HepG2 (cell line): ENCODE data around the gene IFT22. TPM values are rescaled to one million over a fixed set of nuclear protein-coding genes. Genes with fewer than 3 reads are reported as not detected.

Experiments used
- ATAC-seq: fragments of 200-7000 bp; cut with Tn5 transposase; 3 replicates; pipeline ENCODE4 v1.9.1; 2020; ENCODE audit warnings: mild to moderate bottlenecking, moderate library complexity
- BruUV-seq: library from RNA; stranded (reverse); fragments of 400-500 nt; replicated peaks from 2 replicates; lab custom pipeline; 2021; lab: Mats Ljungman, UMichigan
- CTCF ChIA-PET: fragments of 300-600 bp; formaldehyde crosslinking; extraction: SDS; loops from one replicate; lab custom pipeline; 2021; ENCODE audit warnings: low total read pairs, inconsistent platforms, low intra/inter-chr PET ratio; lab: Yijun Ruan, JAX
- POLR2A ChIA-PET: fragments of 350-600 bp; sonication (Branson Sonifier 250); formaldehyde crosslinking; loops from one replicate; lab custom pipeline; 2020; ENCODE audit warnings: antibody characterized with exemption, inconsistent platforms; lab: Yijun Ruan, JAX
- DNase-seq: peaks from one replicate; pipeline ENCODE4 v3.0.0-alpha.2; 2015; ENCODE audit warnings: low spot score
- FAIRE-seq: peaks from 3 replicates; lab custom pipeline; 2011; peaks lifted over from hg19 to GRCh38; lab: Jason Lieb, UNC
- H2AFZ ChIP-seq: one replicate; pipeline ENCODE4 v1.6.1; 2011; ENCODE audit warnings: low read length, inconsistent platforms
- H3K27ac ChIP-seq: fragments of 300-600 bp; 3 replicates; pipeline ENCODE4 v1.8.0; 2011; ENCODE audit warnings: mixed run types, mild to moderate bottlenecking, mixed read lengths, low read length, inconsistent platforms; ENCODE audit not compliant: insufficient read depth; ENCODE audit errors: extremely low read length
- H3K27me3 ChIP-seq, 2 experiments: fragments of 200-600 bp in 1 of 2; 2 replicates in 1 of 2; 3 replicates in 1 of 2; pipeline versions ENCODE4 v1.6.0 to v1.8.0; 2011; ENCODE audit warnings: low read length in 2 of 2, mild to moderate bottlenecking in 2 of 2, moderate library complexity in 2 of 2, inconsistent platforms in 1 of 2; ENCODE audit not compliant: insufficient read depth in 2 of 2, control insufficient read depth in 1 of 2
- H3K36me3 ChIP-seq, 2 experiments: fragments of 200-600 bp in 1 of 2; replicated peaks in 1 of 2; 2 replicates in 1 of 2; 3 replicates in 1 of 2; pipeline versions ENCODE4 v1.5.1 to v1.8.0; 2011; ENCODE audit warnings: low read length in 2 of 2, inconsistent platforms in 1 of 2; ENCODE audit not compliant: insufficient read depth in 2 of 2, control insufficient read depth in 1 of 2
- H3K4me1 ChIP-seq: 2 replicates; pipeline ENCODE4 v1.5.1; 2012; ENCODE audit warnings: low read length, inconsistent platforms; ENCODE audit not compliant: insufficient read depth
- H3K4me2 ChIP-seq: 2 replicates; pipeline ENCODE4 v1.6.0; 2011; ENCODE audit warnings: low read depth, low read length, inconsistent platforms
- H3K4me3 ChIP-seq, 3 experiments: fragments of 200-600 bp in 1 of 3; sonication (generic), shearing (Covaris generic) in 1 of 3; replicated peaks in 1 of 3; 2 replicates each; pipeline ENCODE4 v1.5.1; 2011 to 2016; ENCODE audit warnings: low read length in 3 of 3, inconsistent platforms in 2 of 3, low read depth in 2 of 3, mild to moderate bottlenecking in 2 of 3, control low read depth in 1 of 3, mixed read lengths in 1 of 3; ENCODE audit not compliant: insufficient read depth in 1 of 3
- H3K79me2 ChIP-seq: one replicate; pipeline ENCODE4 v1.6.1; 2011; ENCODE audit warnings: low read length, inconsistent platforms; ENCODE audit not compliant: insufficient read depth
- H3K9ac ChIP-seq: 2 replicates; pipeline ENCODE4 v1.6.0; 2011; ENCODE audit warnings: mild to moderate bottlenecking, low read depth, low read length, inconsistent platforms; ENCODE audit not compliant: insufficient read depth
- H3K9me3 ChIP-seq: 2 replicates; pipeline ENCODE4 v1.5.1; 2012; ENCODE audit warnings: mild to moderate bottlenecking, low read length
- H4K20me1 ChIP-seq: 2 replicates; pipeline ENCODE4 v1.6.0; 2011; ENCODE audit warnings: inconsistent platforms, mild to moderate bottlenecking, low read length, moderate library complexity; ENCODE audit not compliant: insufficient read depth
- ASH2L ChIP-seq: fragments of 300-600, 200-600 bp; sonication (generic); IDR thresholded peaks from 2 replicates; pipeline ENCODE4 v1.7.0; 2017; ENCODE audit warnings: low read depth, mild to moderate bottlenecking, moderate library complexity, mixed read lengths, low read length; ENCODE audit not compliant: insufficient read length
- BATF2 ChIP-seq: sonication (generic); formaldehyde crosslinking; IDR thresholded peaks from 2 replicates; pipeline ENCODE4 v1.8.0; 2022; ENCODE audit warnings: mild to moderate bottlenecking, missing genetic modification reagents, moderate library complexity
- BHLHE40 ChIP-seq: IDR thresholded peaks from 2 replicates; pipeline ENCODE4 v1.6.1; 2011; ENCODE audit warnings: low read length, improper control_type of control experiment
- HMG20A ChIP-seq: IDR thresholded peaks from 2 replicates; pipeline ENCODE4 v1.6.1; 2016; ENCODE audit warnings: borderline replicate concordance
- IKZF4 ChIP-seq: sonication (generic); formaldehyde crosslinking; IDR thresholded peaks from 2 replicates; pipeline ENCODE4 v1.5.1; 2020; ENCODE audit warnings: borderline replicate concordance, mild to moderate bottlenecking, low read depth, missing genetic modification reagents; ENCODE audit errors: not compliant biosample characterization
- JUND ChIP-seq: sonication (generic); formaldehyde crosslinking; IDR thresholded peaks from 2 replicates; pipeline ENCODE4 v1.8.0; 2022; ENCODE audit warnings: mild to moderate bottlenecking, missing genetic modification reagents
- NAIF1 ChIP-seq: sonication (generic); formaldehyde crosslinking; IDR thresholded peaks from 2 replicates; pipeline ENCODE4 v1.5.0; 2020; ENCODE audit warnings: mild to moderate bottlenecking, missing genetic modification reagents, borderline replicate concordance
- ZC3H13 ChIP-seq: sonication (generic); formaldehyde crosslinking; IDR thresholded peaks from 2 replicates; pipeline ENCODE4 v1.8.1; 2023; ENCODE audit warnings: mild to moderate bottlenecking, missing genetic modification reagents, moderate library complexity
- ZFP36L2 ChIP-seq: sonication (generic); formaldehyde crosslinking; IDR thresholded peaks from 2 replicates; pipeline ENCODE4 v1.4.0; 2020; ENCODE audit warnings: missing genetic modification reagents
- ZNF10 ChIP-seq: sonication (generic); formaldehyde crosslinking; IDR thresholded peaks from 2 replicates; pipeline ENCODE4 v1.4.0; 2020; ENCODE audit warnings: mild to moderate bottlenecking, low read depth, missing genetic modification reagents, borderline replicate concordance
- ZNF160 ChIP-seq: sonication (generic); formaldehyde crosslinking; IDR thresholded peaks from 2 replicates; pipeline ENCODE4 v1.8.0; 2022; ENCODE audit warnings: mild to moderate bottlenecking, inconsistent platforms, missing genetic modification reagents
- WGBS: methylation state at CpG from one replicate; pipeline ENCODE4 v1.1.6; 2017; ENCODE audit warnings: low lambda C conversion rate; 5-methylcytosine and 5-hydroxymethylcytosine counted together
- in situ Hi-C: cut with HindIII; loops from 2 replicates; pipeline ENCODE4 v1.10.0; 2017; ENCODE audit warnings: low pct_unique_long_range_greater_than_20kb; ENCODE audit not compliant: extremely low pct_ligation_motif_present
- intact Hi-C: fragments of 100-400 bp; cut with micrococcal nuclease; formaldehyde crosslinking; loops from one replicate; pipeline ENCODE4 v1.10.0; 2022; ENCODE audit not compliant: unreplicated experiment
- polyA plus RNA-seq, 8 experiments: library from polyadenylated mRNA; depleted of rRNA in 3 of 8; stranded (reverse) in 7 of 8; unstranded in 1 of 8; fragments of >200 nt; fragmentation: Illumina TruSeq in 4 of 8; extraction: Trizol in 4 of 8; gene quantifications; 2 replicates each; pipeline versions ENCODE4 v1.2.1 to v1.2.3, GENCODE V29; 2011 to 2016; ENCODE audit warnings: low read depth in 4 of 8, missing spikeins in 1 of 8, mixed read lengths in 1 of 8; ENCODE audit not compliant: insufficient read depth in 1 of 8
- total RNA-seq, 5 experiments: library from RNA; depleted of rRNA; stranded (reverse); fragments of >200 nt; fragmentation: Illumina TruSeq; extraction: Trizol; gene quantifications; 2 replicates each; pipeline ENCODE4 v1.2.3, GENCODE V29; 2016; ENCODE audit warnings: low read depth in 1 of 5

Gene IFT22
- total and polyA plus RNA-seq, 2 of the 13 experiments (the other 11 are each of a cell fraction or from before 2014, with no cell fraction given), result 8.9 to 14.5 TPM

GRCh38 chr7:101300465-101301376 is 20.9 kb downstream of the IFT22 start:
- no peak overlapping the region for H2AFZ ChIP-seq
- peak overlapping the region in 1 of 3 experiments; percentile 67; a peak in 1 of 6 replicates for H3K4me3 ChIP-seq
- H3K79me2 ChIP-seq, result no peaks in the 10 kb centered on the region
- no peaks in the 10 kb centered on the region for H4K20me1 ChIP-seq
- 0 out of 2 replicates have a peak, but pooled peaks cover 13% of the 10 kb centered on the region for H3K4me1 ChIP-seq
- ATAC-seq, result peak; percentile 18; the same call in 2 of the 3 replicates
- peaks cover 2 to 26% of the 10 kb centered on the region in 2 experiments for H3K27me3 ChIP-seq
- intact Hi-C loops (no loop called here), in situ Hi-C loops (no loop called here)
- BruUV-seq, result no TSS peak
- CTCF ChIA-PET, result no interaction called here
- H3K27ac ChIP-seq, result no peak overlapping the region
- peak overlapping the region; percentile 71; the same call in 1 of the 2 replicates for H3K4me2 ChIP-seq
- FAIRE-seq, result no peak
- WGBS, result 80% methylated on average over 9 of the region's 16 CpGs
- peaks cover 9% of the 10 kb centered on the region; the same call in 1 of the 2 replicates for H3K9me3 ChIP-seq
- no peak for DNase-seq
- no peak overlapping the region for H3K9ac ChIP-seq
- POLR2A ChIA-PET, result no interaction called here
- H3K36me3 ChIP-seq, result no peaks in the 10 kb centered on the region
- TF ChIP-seq HMG20A (CRISPR knock-in tag) (no peak), IKZF4 (peak; percentile 6), BATF2 (CRISPR knock-in tag) (no peak), JUND (CRISPR knock-in tag) (no peak), ZC3H13 (CRISPR knock-in tag) (no peak), ZFP36L2 (CRISPR knock-in tag) (no peak), ZNF160 (CRISPR knock-in tag) (peak; percentile 99), NAIF1 (CRISPR knock-in tag) (no peak), BHLHE40 (no peak), ZNF10 (no peak), ASH2L (no peak)
